IPS DF 19.7 (cell line): ENCODE data around the gene SPTBN1.

ENCODE experiments used
- DNase-seq: peaks from one replicate; pipeline ENCODE4 v3.0.0-alpha.2; 2013; ENCODE audit warnings: low read depth, low spot score

Gene SPTBN1

GRCh38 chr2:54573537-54573919 is 117.4 kb downstream of the SPTBN1 start:
- no peak for DNase-seq

- no peak for DNase-seq
Observed at GRCh38 chr2:54574107-54574859, 118.2 kb downstream of the SPTBN1 start.

DNA sequence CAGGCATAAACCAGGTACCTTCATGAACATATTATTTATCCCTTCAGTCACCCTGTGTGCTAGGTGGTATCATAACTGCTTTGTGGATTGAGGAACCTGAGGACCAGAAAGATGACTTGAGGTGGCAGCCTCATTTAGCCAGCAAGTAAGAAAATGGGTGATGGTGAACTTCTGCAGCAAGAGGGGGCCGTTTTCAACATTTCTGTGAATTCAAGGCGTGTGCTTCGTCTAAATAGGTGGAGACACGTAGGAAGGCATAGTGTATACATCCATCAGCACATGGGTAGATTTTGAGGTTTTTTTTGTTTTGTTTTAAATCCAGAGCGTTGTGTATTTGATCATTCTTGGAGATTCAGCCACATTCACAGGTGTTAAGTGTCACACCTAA is 118.7 kb downstream of the SPTBN1 start:
- DNase-seq = no peak

DNA sequence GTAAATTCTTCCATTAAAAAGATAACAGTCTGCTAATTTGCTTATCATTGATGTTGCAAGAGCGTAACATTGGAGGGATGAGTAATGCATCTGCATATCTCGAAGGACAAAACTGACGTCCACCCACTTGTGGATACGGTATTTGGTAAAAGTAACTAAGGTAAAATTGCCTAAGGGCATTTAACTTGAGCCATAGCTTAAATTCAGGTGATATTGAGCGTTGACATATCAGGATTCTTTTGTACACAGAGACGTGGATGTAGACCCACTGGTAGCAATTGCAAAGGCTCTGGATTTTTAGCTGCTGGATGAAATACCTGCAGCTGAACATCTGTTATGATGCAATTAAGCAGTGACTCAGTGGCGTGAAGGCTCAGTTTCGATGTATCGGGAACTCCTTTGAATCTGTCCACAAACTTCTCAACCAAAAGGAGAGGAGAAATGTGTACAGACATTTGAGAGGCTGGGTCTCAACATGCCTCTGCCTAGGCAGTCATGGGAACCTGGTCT is 119.3 kb downstream of the SPTBN1 start:
- DNase-seq = no peak

DNA sequence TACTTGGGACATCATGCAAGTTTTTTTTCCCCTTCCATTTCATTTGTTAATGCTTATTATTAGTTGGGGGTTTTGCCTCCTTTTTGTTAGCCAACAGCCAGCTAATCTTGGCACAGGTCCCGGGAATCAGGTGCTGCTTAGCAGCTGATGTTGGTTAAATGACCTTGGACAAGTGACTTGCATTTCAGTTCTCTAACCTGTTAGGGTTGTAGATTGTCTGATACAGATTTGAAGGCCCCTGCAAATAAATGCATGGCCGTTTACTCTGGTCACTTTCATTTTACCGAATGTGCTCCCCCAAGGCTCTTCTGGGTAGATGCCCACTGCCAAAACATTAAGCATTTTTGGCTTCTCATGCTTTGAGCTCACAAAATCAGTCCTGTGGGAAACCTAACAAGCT is 120.9 kb downstream of the SPTBN1 start:
- no peak for DNase-seq

- DNase-seq = no peak
Observed at GRCh38 chr2:54577944-54578647, 122.0 kb downstream of the SPTBN1 start.

DNA sequence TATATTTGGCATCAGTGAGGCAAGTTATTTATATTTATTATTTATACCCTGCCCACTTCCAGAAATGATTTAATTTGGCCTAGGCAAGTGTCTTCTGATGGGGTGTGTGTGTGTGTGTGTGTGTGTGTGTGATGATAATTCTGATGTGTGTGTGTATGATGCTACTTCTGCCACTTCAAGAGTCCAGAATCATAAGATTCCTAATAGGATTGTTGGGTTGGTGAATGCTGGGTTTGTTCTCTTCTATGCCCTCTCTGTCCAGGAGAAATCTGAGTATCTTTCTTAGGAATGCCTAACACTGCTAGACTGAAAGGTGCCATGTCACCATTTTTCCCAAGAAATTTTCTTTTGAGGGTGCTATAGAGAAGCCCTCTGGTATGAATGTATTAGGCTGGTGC is 122.5 kb downstream of the SPTBN1 start:
- no peak for DNase-seq

DNA sequence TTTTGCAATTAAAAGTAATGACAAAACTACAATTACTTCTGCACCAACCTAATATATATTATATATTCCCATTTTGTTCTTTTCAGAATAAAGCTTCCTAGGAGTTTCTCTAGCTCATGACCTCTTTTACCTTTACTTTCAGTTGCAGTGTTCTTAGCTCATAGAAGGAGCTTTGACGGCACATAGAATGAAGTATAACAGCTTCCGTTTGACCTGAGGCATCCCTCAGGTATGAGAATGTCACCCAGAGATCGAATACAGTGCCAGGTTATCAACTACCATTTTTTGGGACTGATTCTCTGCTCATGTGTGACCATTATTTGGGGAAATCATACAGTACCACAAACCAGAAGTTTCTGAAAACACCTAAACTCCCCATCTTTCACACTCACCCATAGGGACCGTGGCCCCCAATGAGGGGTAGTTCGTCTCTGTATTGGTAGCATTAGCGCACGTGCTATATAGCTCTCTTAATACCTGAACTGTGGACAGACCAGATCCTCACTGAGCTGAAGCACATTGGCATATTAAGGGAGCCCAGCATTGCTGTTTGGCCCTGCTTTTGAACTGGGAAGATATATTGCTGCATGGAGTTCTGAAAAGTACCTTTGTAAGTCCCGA is 123.0 kb downstream of the SPTBN1 start:
- no peak for DNase-seq

DNA sequence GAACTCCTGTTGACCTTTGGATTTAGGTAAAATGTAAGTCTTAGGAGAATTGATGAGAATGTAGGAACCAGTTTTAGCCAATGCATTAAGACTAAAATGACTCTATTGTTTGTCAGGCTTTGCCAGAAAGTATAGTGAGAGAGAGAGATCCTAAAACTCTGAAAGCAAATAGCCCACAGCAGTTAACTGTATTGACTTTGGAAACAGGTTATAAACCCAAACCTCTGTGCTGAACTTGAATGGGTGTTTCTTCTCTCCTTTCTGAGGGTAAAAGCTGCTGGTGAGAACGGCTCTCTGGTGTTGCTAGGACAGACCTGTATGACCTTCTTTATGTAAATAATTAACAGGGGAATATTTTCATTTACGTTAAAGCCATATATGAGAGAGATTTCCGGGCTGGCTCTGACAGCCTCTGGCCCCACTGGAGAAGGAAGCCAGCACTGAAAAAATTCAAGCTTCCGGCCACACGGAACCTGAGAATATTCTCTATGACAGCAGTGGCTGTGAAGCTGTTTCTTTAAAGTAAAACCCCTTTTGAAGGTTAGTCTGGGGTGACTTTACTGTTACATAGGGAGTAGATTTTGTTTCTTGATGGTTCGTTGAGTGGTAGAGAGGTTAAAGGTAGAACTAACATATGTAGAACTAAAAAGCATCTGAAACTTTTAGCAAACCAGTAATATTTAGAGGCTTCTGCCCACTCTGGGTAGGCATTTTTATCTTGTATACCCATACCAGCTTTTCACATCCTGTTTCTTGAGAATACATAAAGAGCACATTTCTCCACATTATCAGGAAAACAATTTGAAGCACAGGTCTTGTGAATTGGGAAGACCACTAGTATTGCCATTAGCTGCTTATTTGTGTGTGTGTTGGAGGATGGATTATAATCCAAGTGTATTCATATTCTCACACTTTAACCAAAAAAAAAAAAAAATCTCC is 123.8 kb downstream of the SPTBN1 start:
- no peak for DNase-seq

DNA sequence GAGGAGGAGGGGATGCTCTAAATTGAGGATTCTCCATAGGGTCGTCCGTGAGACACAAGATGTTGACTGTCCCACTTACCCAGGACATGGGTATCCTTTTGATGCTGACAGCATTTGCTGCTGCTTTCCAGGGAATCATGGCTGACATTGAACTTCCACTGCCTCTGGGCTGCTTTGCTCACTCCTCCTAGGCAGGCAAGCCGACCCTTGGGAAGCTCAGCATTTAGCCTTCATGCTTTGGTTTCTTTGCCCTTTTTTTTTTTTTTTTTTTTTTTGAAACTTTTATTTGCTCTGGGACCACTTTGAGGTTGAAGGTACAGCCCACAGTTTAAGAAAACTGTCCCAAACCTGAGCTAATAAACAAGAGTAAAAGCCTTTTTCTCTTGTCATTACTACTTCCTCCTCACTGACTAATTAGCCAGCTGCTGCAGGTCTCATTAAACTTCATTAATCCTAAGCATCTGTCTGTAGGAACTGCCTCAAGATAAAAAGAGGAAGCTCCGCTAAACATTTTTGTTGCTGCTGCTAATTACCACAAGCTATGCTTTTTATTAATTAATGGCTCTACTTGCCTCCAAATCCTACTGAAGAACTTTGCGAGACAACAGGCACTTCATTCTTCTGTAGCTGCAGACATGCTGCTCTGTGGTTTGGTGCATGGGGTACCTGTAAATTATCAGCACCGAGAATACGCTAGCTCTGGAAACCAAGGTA is 125.4 kb downstream of the SPTBN1 start:
- no peak for DNase-seq

GRCh38 chr2:54582987-54583386 is 126.9 kb downstream of the SPTBN1 start:
- no peak for DNase-seq

- no peak for DNase-seq
Observed at GRCh38 chr2:54584598-54584997, 128.5 kb downstream of the SPTBN1 start.

GRCh38 chr2:54585136-54585733 is 129.1 kb downstream of the SPTBN1 start:
- DNase-seq = no peak

DNA sequence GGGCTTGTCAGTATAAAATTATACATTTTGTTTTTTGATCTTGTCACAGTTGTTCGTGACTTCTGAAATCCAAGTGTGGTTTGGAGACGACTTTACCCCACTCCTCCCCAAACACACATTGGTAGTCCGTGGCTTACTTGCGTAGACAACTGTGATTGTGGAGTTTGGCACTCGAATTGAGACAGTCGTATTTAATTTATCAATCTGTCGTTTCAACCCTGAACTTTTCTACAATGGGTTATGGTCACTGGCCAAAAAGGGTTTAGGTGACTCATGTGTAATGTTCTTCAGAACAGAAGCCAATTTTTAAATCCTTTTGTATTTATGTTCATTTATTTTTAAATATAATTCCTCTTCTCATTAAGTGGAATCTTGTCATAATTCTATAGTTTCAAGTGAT is 129.9 kb downstream of the SPTBN1 start:
- DNase-seq = no peak

- no peak for DNase-seq
Observed at GRCh38 chr2:54586494-54586893, 130.4 kb downstream of the SPTBN1 start.

DNA sequence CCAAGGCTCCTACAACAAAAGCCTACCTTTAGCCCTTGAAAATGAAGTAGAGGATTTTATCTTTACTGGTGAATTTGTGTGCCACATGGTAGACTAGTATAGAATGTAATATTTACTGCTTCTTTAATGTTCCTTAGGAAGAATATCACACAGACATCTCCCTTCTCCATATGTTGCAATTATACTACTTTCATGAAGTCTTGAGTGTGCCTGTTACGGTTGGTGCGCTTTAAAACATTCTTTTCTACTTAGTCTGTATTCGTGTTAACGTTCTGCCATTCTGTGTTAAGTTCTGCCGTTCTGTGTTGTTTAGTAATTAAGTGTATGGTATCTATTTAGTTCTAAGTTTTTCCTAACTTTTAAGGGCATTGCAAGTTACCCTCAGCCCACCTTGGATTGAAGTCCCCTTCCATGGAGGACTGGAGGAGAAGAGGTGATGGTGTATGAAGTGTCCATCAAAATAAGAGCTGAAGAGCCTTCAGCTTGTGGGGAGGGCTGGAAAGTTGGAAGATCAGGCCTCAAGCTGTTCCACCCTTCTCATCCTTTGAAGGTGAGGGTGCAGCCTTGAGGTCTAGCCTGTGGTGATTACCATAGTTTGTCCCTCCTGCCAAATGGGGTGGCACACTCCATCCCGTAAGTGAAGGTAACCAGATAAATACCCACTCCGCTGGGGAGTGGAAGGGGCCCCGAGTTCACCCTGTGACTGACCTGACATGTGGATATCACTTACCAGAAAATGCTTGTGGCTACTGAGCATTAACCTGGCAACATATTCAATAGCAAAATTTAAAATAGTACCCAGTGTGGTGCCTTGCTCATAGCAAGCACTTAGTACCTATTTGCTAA is 131.3 kb downstream of the SPTBN1 start:
- DNase-seq = no peak

- DNase-seq = no peak
Observed at GRCh38 chr2:54588244-54588899, 132.2 kb downstream of the SPTBN1 start.

- DNase-seq = no peak
Observed at GRCh38 chr2:54589038-54589339, 132.9 kb downstream of the SPTBN1 start.
